Trophoblast cell (in vitro differentiated cells and primary cell): ENCODE results near the gene THBS3.

ENCODE experiments used
- DNase-seq, 2 donors: peaks; one replicate each; pipeline ENCODE4 v3.0.0-alpha.2; 2016
- H2AFZ ChIP-seq: 2 replicates; pipeline ENCODE4 v1.6.1; 2013; ENCODE audit warnings: low read length, moderate library complexity, mild to moderate bottlenecking; ENCODE audit not compliant: insufficient read depth, poor library complexity
- H2AK5ac ChIP-seq: 2 replicates; pipeline ENCODE4 v1.6.1; 2013; ENCODE audit warnings: mild to moderate bottlenecking, low read length
- H2BK120ac ChIP-seq: 2 replicates; pipeline ENCODE4 v1.6.1; 2013; ENCODE audit warnings: low read length, mild to moderate bottlenecking, moderate library complexity; ENCODE audit not compliant: insufficient read depth, poor library complexity
- H2BK12ac ChIP-seq: 2 replicates; pipeline ENCODE4 v1.6.1; 2013; ENCODE audit warnings: mild to moderate bottlenecking, low read length, moderate library complexity
- H2BK5ac ChIP-seq: 2 replicates; pipeline ENCODE4 v1.6.1; 2013; ENCODE audit warnings: low read length, low read depth, moderate library complexity, mild to moderate bottlenecking; ENCODE audit not compliant: poor library complexity
- H3K14ac ChIP-seq: 2 replicates; pipeline ENCODE4 v1.6.1; 2013; ENCODE audit warnings: mild to moderate bottlenecking, low read length
- H3K18ac ChIP-seq: 2 replicates; pipeline ENCODE4 v1.6.1; 2013; ENCODE audit warnings: mild to moderate bottlenecking, low read length
- H3K23ac ChIP-seq: 2 replicates; pipeline ENCODE4 v1.6.1; 2013; ENCODE audit warnings: low read length
- H3K27ac ChIP-seq: 2 replicates; pipeline ENCODE4 v1.5.1; 2013; ENCODE audit warnings: low read depth, mild to moderate bottlenecking, inconsistent platforms, low read length, moderate library complexity
- H3K27me3 ChIP-seq: 2 replicates; pipeline ENCODE4 v1.6.1; 2013; ENCODE audit warnings: inconsistent platforms, mild to moderate bottlenecking, low read length, moderate library complexity; ENCODE audit not compliant: insufficient read depth
- H3K36me3 ChIP-seq, 2 experiments: 1 replicate in 1 of 2; 2 replicates in 1 of 2; pipeline ENCODE4 v1.6.1; 2013; ENCODE audit warnings: low read length in 2 of 2, mild to moderate bottlenecking in 2 of 2, moderate library complexity in 1 of 2; ENCODE audit not compliant: insufficient read depth in 2 of 2, control insufficient read depth in 1 of 2
- H3K4ac ChIP-seq: 2 replicates; pipeline ENCODE4 v1.6.1; 2013; ENCODE audit warnings: low read depth, mild to moderate bottlenecking, low read length, moderate library complexity
- H3K4me1 ChIP-seq, 2 experiments: 1 replicate in 1 of 2; 2 replicates in 1 of 2; pipeline ENCODE4 v1.6.1; 2013; ENCODE audit warnings: low read length in 2 of 2, mild to moderate bottlenecking in 2 of 2, moderate library complexity in 1 of 2; ENCODE audit not compliant: insufficient read depth in 2 of 2, control insufficient read depth in 1 of 2
- H3K4me2 ChIP-seq: 2 replicates; pipeline ENCODE4 v1.6.1; 2013; ENCODE audit warnings: inconsistent platforms, mild to moderate bottlenecking, low read length, moderate library complexity
- H3K4me3 ChIP-seq: 2 replicates; pipeline ENCODE4 v1.5.1; 2013; ENCODE audit warnings: mild to moderate bottlenecking, low read depth, low read length, inconsistent platforms
- H3K79me1 ChIP-seq: one replicate; pipeline ENCODE4 v1.6.1; 2013; ENCODE audit warnings: low read length
- H3K79me2 ChIP-seq: 2 replicates; pipeline ENCODE4 v1.6.1; 2013; ENCODE audit warnings: low read length, mild to moderate bottlenecking; ENCODE audit not compliant: control insufficient read depth, insufficient read depth, poor library complexity
- H3K9ac ChIP-seq: 2 replicates; pipeline ENCODE4 v1.6.1; 2013; ENCODE audit warnings: mild to moderate bottlenecking, low read length
- H3K9me3 ChIP-seq: 2 replicates; pipeline ENCODE4 v1.6.1; 2013; ENCODE audit warnings: low read depth, mild to moderate bottlenecking, control low read depth, inconsistent platforms, low read length; ENCODE audit not compliant: insufficient read depth
- H4K12ac ChIP-seq: 2 replicates; pipeline ENCODE4 v1.6.1; 2013; ENCODE audit warnings: low read depth, mild to moderate bottlenecking, low read length, moderate library complexity
- H4K8ac ChIP-seq: 2 replicates; pipeline ENCODE4 v1.6.1; 2013; ENCODE audit warnings: low read depth, mild to moderate bottlenecking, low read length, moderate library complexity
- H4K91ac ChIP-seq: one replicate; pipeline ENCODE4 v1.6.1; 2013; ENCODE audit warnings: low read depth, mild to moderate bottlenecking, low read length, moderate library complexity
- WGBS: extraction: QIAGEN DNeasy Blood & Tissue Kit; methylation state at CpG from one replicate; pipeline ENCODE4 v1.1.7; 2013; ENCODE audit warnings: missing lambda C conversion rate; ENCODE audit not compliant: insufficient read length, insufficient coverage; ENCODE audit errors: extremely low coverage; 5-methylcytosine and 5-hydroxymethylcytosine counted together

THBS3 gene

GRCh38 chr1:155181371-155182051, 26.2 kb downstream of the THBS3 start:
- H2BK120ac ChIP-seq: no peak overlapping the region
- H3K27ac ChIP-seq: no peak overlapping the region
- no peaks in the 10 kb centered on the region for H3K36me3 ChIP-seq
- H3K14ac ChIP-seq: no peak overlapping the region
- H3K4me2 ChIP-seq: no peak overlapping the region
- no peak overlapping the region for H2BK12ac ChIP-seq
- H3K4me1 ChIP-seq: peaks cover 6 to 12% of the 10 kb centered on the region in 2 experiments
- DNase-seq: no peak
- H3K18ac ChIP-seq: no peak overlapping the region
- H3K4me3 ChIP-seq: no peak overlapping the region
- H3K27me3 ChIP-seq: no peaks in the 10 kb centered on the region
- no peak overlapping the region for H3K4ac ChIP-seq
- H3K23ac ChIP-seq: no peak overlapping the region
- H4K8ac ChIP-seq: no peak overlapping the region
- H4K12ac ChIP-seq: no peak overlapping the region
- no peaks in the 10 kb centered on the region for H3K79me2 ChIP-seq
- H3K79me1 ChIP-seq: no peaks in the 10 kb centered on the region
- H2AK5ac ChIP-seq: no peak overlapping the region
- WGBS: no CpG with 5 or more reads among the region's 18 CpGs
- no peak overlapping the region for H4K91ac ChIP-seq
- no peaks in the 10 kb centered on the region for H3K9me3 ChIP-seq
- H2BK5ac ChIP-seq: no peak overlapping the region
- no peak overlapping the region for H3K9ac ChIP-seq
- no peak overlapping the region for H2AFZ ChIP-seq

- Histone ChIP-seq H3K27me3 (no peaks in the 10 kb centered on the region), H2BK5ac (no peak overlapping the region), H4K8ac (no peak overlapping the region), H3K4me1 (peaks cover 6 to 8% of the 10 kb centered on the region in 2 experiments), H3K79me2 (no peaks in the 10 kb centered on the region), H3K4me3 (no peak overlapping the region), H2AK5ac (no peak overlapping the region), H3K27ac (no peak overlapping the region), H3K4me2 (no peak overlapping the region), H3K18ac (no peak overlapping the region), H2BK12ac (no peak overlapping the region), H3K4ac (no peak overlapping the region), H2AFZ (no peak overlapping the region), H4K91ac (no peak overlapping the region), H3K14ac (no peak overlapping the region), H3K9ac (no peak overlapping the region), H2BK120ac (no peak overlapping the region), H4K12ac (no peak overlapping the region), H3K9me3 (no peaks in the 10 kb centered on the region), H3K23ac (no peak overlapping the region), H3K36me3 (no peaks in the 10 kb centered on the region), H3K79me1 (no peaks in the 10 kb centered on the region)
- no CpG with 5 or more reads among the region's 31 CpGs for WGBS
- no peak for DNase-seq
These were observed 28.3 kb downstream of the THBS3 start for GRCh38 chr1:155179112-155180031.

GRCh38 chr1:155178441-155179111, 29.1 kb downstream of the THBS3 start:
- Histone ChIP-seq H2BK12ac (no peak overlapping the region), H3K4me3 (no peak overlapping the region), H3K9ac (no peak overlapping the region), H3K18ac (no peak overlapping the region), H3K79me2 (no peaks in the 10 kb centered on the region), H2BK5ac (no peak overlapping the region), H3K79me1 (no peaks in the 10 kb centered on the region), H3K9me3 (no peaks in the 10 kb centered on the region), H2AK5ac (no peak overlapping the region), H4K12ac (no peak overlapping the region), H3K27me3 (no peaks in the 10 kb centered on the region), H3K4me1 (peaks cover 9 to 14% of the 10 kb centered on the region in 2 experiments), H2BK120ac (no peak overlapping the region), H3K14ac (no peak overlapping the region), H3K23ac (no peak overlapping the region), H3K36me3 (no peaks in the 10 kb centered on the region), H4K8ac (no peak overlapping the region), H3K27ac (no peak overlapping the region), H3K4ac (no peak overlapping the region), H2AFZ (no peak overlapping the region), H3K4me2 (no peak overlapping the region), H4K91ac (no peak overlapping the region)
- no peak for DNase-seq
- no CpG with 5 or more reads among the region's 30 CpGs for WGBS

- H3K14ac ChIP-seq: no peak overlapping the region
- no CpG with 5 or more reads among the region's 9 CpGs for WGBS
- H4K91ac ChIP-seq: no peak overlapping the region
- no peak for DNase-seq
- H3K9ac ChIP-seq: no peak overlapping the region
- H3K18ac ChIP-seq: no peak overlapping the region
- no peaks in the 10 kb centered on the region for H3K27me3 ChIP-seq
- no peak overlapping the region for H3K4me2 ChIP-seq
- H3K79me1 ChIP-seq: peaks cover 2% of the 10 kb centered on the region
- H3K9me3 ChIP-seq: no peaks in the 10 kb centered on the region
- H3K36me3 ChIP-seq: no peaks in the 10 kb centered on the region
- H3K27ac ChIP-seq: no peak overlapping the region
- no peak overlapping the region for H4K12ac ChIP-seq
- no peak overlapping the region for H2BK120ac ChIP-seq
- peaks cover 9 to 14% of the 10 kb centered on the region in 2 experiments for H3K4me1 ChIP-seq
- H2AFZ ChIP-seq: no peak overlapping the region
- H3K4ac ChIP-seq: no peak overlapping the region
- H2BK5ac ChIP-seq: no peak overlapping the region
- H3K79me2 ChIP-seq: peaks cover 1% of the 10 kb centered on the region
- H2BK12ac ChIP-seq: no peak overlapping the region
- no peak overlapping the region for H3K23ac ChIP-seq
- no peak overlapping the region for H2AK5ac ChIP-seq
- H4K8ac ChIP-seq: no peak overlapping the region
- H3K4me3 ChIP-seq: no peak overlapping the region
These were observed 29.8 kb downstream of the THBS3 start for GRCh38 chr1:155177918-155178281.
